Measurements from ENCODE around the gene ARHGAP24. TPM values are rescaled to one million over a fixed set of nuclear protein-coding genes. Genes with fewer than 3 reads are reported as not detected.
"Not testable (repeated sequence)": the region's sequence is repeated elsewhere in the genome, so short reads cannot be mapped to it uniquely, and the experiment has no call there.

The ARHGAP24 gene
- total RNA-seq, 1 experiment from 2014 or later = 5.4 TPM

- H3K36me3 ChIP-seq = no peaks in the 10 kb centered on the region
- H3K4me1 ChIP-seq (replicated peaks) = peaks cover 15% of the 10 kb centered on the region
- no peaks in the 10 kb centered on the region for H3K9me3 ChIP-seq (replicated peaks)
- no peak overlapping the region for H3K4me3 ChIP-seq
- no peak for DNase-seq (ENCODE audit: low read depth in 1 of 2, low spot score in 2 of 2)
- no peak overlapping the region for H3K27ac ChIP-seq
- no peaks in the 10 kb centered on the region for H3K27me3 ChIP-seq (replicated peaks)
Measured at GRCh38 chr4:85824166-85824945, 349.4 kb downstream of the ARHGAP24 start.

GRCh38 chr4:85826060-85826678, 351.2 kb downstream of the ARHGAP24 start:
- no peak overlapping the region for H3K4me3 ChIP-seq
- H3K9me3 ChIP-seq (replicated peaks) = no peaks in the 10 kb centered on the region
- peak in 1 of 2 experiments; percentile 12 for DNase-seq (ENCODE audit: low read depth in 1 of 2, low spot score in 2 of 2)
- H3K36me3 ChIP-seq = no peaks in the 10 kb centered on the region
- peaks cover 15% of the 10 kb centered on the region for H3K4me1 ChIP-seq (replicated peaks)
- H3K27me3 ChIP-seq (replicated peaks) = no peaks in the 10 kb centered on the region
- H3K27ac ChIP-seq = no peak overlapping the region

- H3K9me3 ChIP-seq (replicated peaks) = no peaks in the 10 kb centered on the region
- no peaks in the 10 kb centered on the region for H3K36me3 ChIP-seq
- peak overlapping the region; percentile 28 for H3K4me3 ChIP-seq
- peaks cover 15% of the 10 kb centered on the region for H3K4me1 ChIP-seq (replicated peaks)
- DNase-seq (ENCODE audit: low read depth in 1 of 2, low spot score in 2 of 2) = peak in 1 of 2 experiments; percentile 32
- H3K27me3 ChIP-seq (replicated peaks) = no peaks in the 10 kb centered on the region
- peak overlapping the region; percentile 12; the same call in 1 of the 2 replicates for H3K27ac ChIP-seq
Measured at GRCh38 chr4:85828027-85828890, 353.3 kb downstream of the ARHGAP24 start.

GRCh38 chr4:85829276-85830051, 354.5 kb downstream of the ARHGAP24 start:
- no peak overlapping the region for H3K4me3 ChIP-seq
- no peak for DNase-seq (ENCODE audit: low read depth in 1 of 2, low spot score in 2 of 2)
- peaks cover 15% of the 10 kb centered on the region for H3K4me1 ChIP-seq (replicated peaks)
- no peaks in the 10 kb centered on the region for H3K9me3 ChIP-seq (replicated peaks)
- H3K36me3 ChIP-seq = no peaks in the 10 kb centered on the region
- no peak overlapping the region for H3K27ac ChIP-seq
- no peaks in the 10 kb centered on the region for H3K27me3 ChIP-seq (replicated peaks)

GRCh38 chr4:85831647-85832046, 356.7 kb downstream of the ARHGAP24 start:
- no peaks in the 10 kb centered on the region for H3K9me3 ChIP-seq (replicated peaks)
- peaks cover 10% of the 10 kb centered on the region for H3K4me1 ChIP-seq (replicated peaks)
- H3K27ac ChIP-seq = no peak overlapping the region
- DNase-seq (ENCODE audit: low read depth in 1 of 2, low spot score in 2 of 2) = no peak
- no peaks in the 10 kb centered on the region for H3K27me3 ChIP-seq (replicated peaks)
- no peaks in the 10 kb centered on the region for H3K36me3 ChIP-seq
- H3K4me3 ChIP-seq = no peak overlapping the region

GRCh38 chr4:85833302-85833701, 358.4 kb downstream of the ARHGAP24 start:
- Histone ChIP-seq H3K4me3 (no peak overlapping the region), H3K27ac (no peak overlapping the region), H3K9me3 (replicated peaks) (no peaks in the 10 kb centered on the region), H3K36me3 (no peaks in the 10 kb centered on the region), H3K27me3 (replicated peaks) (no peaks in the 10 kb centered on the region), H3K4me1 (replicated peaks) (no peaks in the 10 kb centered on the region)
- no peak for DNase-seq (ENCODE audit: low read depth in 1 of 2, low spot score in 2 of 2)

- Histone ChIP-seq H3K36me3 (no peaks in the 10 kb centered on the region), H3K4me1 (replicated peaks) (no peaks in the 10 kb centered on the region), H3K27me3 (replicated peaks) (no peaks in the 10 kb centered on the region), H3K4me3 (no peak overlapping the region), H3K27ac (no peak overlapping the region), H3K9me3 (replicated peaks) (no peaks in the 10 kb centered on the region)
- no peak for DNase-seq (ENCODE audit: low read depth in 1 of 2, low spot score in 2 of 2)
Measured at GRCh38 chr4:85834934-85835333, 360.0 kb downstream of the ARHGAP24 start.

- Histone ChIP-seq H3K36me3 (no peaks in the 10 kb centered on the region), H3K27ac (no peak overlapping the region), H3K4me3 (no peak overlapping the region), H3K4me1 (replicated peaks) (no peaks in the 10 kb centered on the region), H3K27me3 (replicated peaks) (no peaks in the 10 kb centered on the region), H3K9me3 (replicated peaks) (no peaks in the 10 kb centered on the region)
- DNase-seq (ENCODE audit: low read depth in 1 of 2, low spot score in 2 of 2) = no peak
Measured at GRCh38 chr4:85836588-85837438, 361.9 kb downstream of the ARHGAP24 start.

- H3K4me1 ChIP-seq (replicated peaks) = no peaks in the 10 kb centered on the region
- H3K9me3 ChIP-seq (replicated peaks) = no peaks in the 10 kb centered on the region
- no peak overlapping the region for H3K27ac ChIP-seq
- H3K27me3 ChIP-seq (replicated peaks) = no peaks in the 10 kb centered on the region
- DNase-seq (ENCODE audit: low read depth in 1 of 2, low spot score in 2 of 2) = no peak
- H3K36me3 ChIP-seq = no peaks in the 10 kb centered on the region
- H3K4me3 ChIP-seq = no peak overlapping the region
Measured at GRCh38 chr4:85837439-85837733, 362.4 kb downstream of the ARHGAP24 start.

- H3K27me3 ChIP-seq (replicated peaks); H3K4me3 ChIP-seq; H3K9me3 ChIP-seq (replicated peaks); H3K36me3 ChIP-seq; DNase-seq (ENCODE audit: low read depth in 1 of 2, low spot score in 2 of 2); H3K4me1 ChIP-seq (replicated peaks); H3K27ac ChIP-seq: not testable (repeated sequence)
Measured at GRCh38 chr4:85839981-85840451, 365.1 kb downstream of the ARHGAP24 start.

GRCh38 chr4:85842540-85842939, 367.6 kb downstream of the ARHGAP24 start:
- H3K9me3 ChIP-seq (replicated peaks) = no peaks in the 10 kb centered on the region

GRCh38 chr4:85853740-85854139, 378.8 kb downstream of the ARHGAP24 start:
- not testable (repeated sequence) for H3K4me3 ChIP-seq; H3K27me3 ChIP-seq (replicated peaks); H3K36me3 ChIP-seq; DNase-seq (ENCODE audit: low read depth in 1 of 2, low spot score in 2 of 2); H3K27ac ChIP-seq; H3K9me3 ChIP-seq (replicated peaks); H3K4me1 ChIP-seq (replicated peaks)

More at GRCh38 chr4:85842540-85842939, 367.6 kb downstream of the ARHGAP24 start:
- H3K4me1 ChIP-seq (replicated peaks) = no peaks in the 10 kb centered on the region
- no peaks in the 10 kb centered on the region for H3K36me3 ChIP-seq
- H3K27ac ChIP-seq = no peak overlapping the region
- no peaks in the 10 kb centered on the region for H3K27me3 ChIP-seq (replicated peaks)
- no peak for DNase-seq (ENCODE audit: low read depth in 1 of 2, low spot score in 2 of 2)
- H3K4me3 ChIP-seq = no peak overlapping the region
